Loucy (cell line): ENCODE data around the gene ABTB2.

ENCODE experiments used
- H2AFZ ChIP-seq: fragments of 200-600 bp; sonication (generic); 2 replicates; pipeline ENCODE4 v1.6.0; 2016; ENCODE audit warnings: antibody characterized with exemption, mild to moderate bottlenecking, low read length, moderate library complexity
- H3F3A ChIP-seq: fragments of 200-600 bp; 2 replicates; pipeline ENCODE4 v1.6.0; 2016; ENCODE audit warnings: antibody characterized with exemption, low read depth, mild to moderate bottlenecking
- H3K27me3 ChIP-seq: fragments of 200-600 bp; sonication (generic); 2 replicates; pipeline ENCODE4 v1.6.1; 2014; ENCODE audit warnings: low read length, mild to moderate bottlenecking; ENCODE audit not compliant: insufficient read depth, poor library complexity, severe bottlenecking
- H3K36me3 ChIP-seq: fragments of 200-600 bp; sonication (generic); 2 replicates; pipeline ENCODE4 v1.6.1; 2016; ENCODE audit warnings: low read length; ENCODE audit not compliant: insufficient read depth
- H3K4me1 ChIP-seq: fragments of 200-600 bp; sonication (generic); 2 replicates; pipeline ENCODE4 v1.5.1; 2014; ENCODE audit warnings: low read length, mild to moderate bottlenecking; ENCODE audit not compliant: insufficient read depth, poor library complexity, severe bottlenecking
- H3K4me2 ChIP-seq: fragments of 200-600 bp; sonication (generic); 2 replicates; pipeline ENCODE4 v1.6.0; 2014; ENCODE audit warnings: antibody characterized with exemption, low read length, low read depth, mild to moderate bottlenecking; ENCODE audit not compliant: poor library complexity, severe bottlenecking
- H3K4me3 ChIP-seq: fragments of 200-600 bp; sonication (generic); 2 replicates; pipeline ENCODE4 v1.5.1; 2014; ENCODE audit warnings: low read length, mild to moderate bottlenecking, mixed read lengths; ENCODE audit not compliant: poor library complexity, severe bottlenecking
- H3K79me2 ChIP-seq: fragments of 200-600 bp; sonication (generic); 2 replicates; pipeline ENCODE4 v1.6.1; 2014; ENCODE audit warnings: low read length; ENCODE audit not compliant: insufficient read depth
- H3K9ac ChIP-seq: fragments of 200-600 bp; sonication (generic); 2 replicates; pipeline ENCODE4 v1.6.0; 2014; ENCODE audit warnings: mild to moderate bottlenecking, low read depth, low read length, moderate library complexity; ENCODE audit not compliant: poor library complexity, severe bottlenecking
- H3K9me2 ChIP-seq: fragments of 200-600 bp; sonication (generic); replicated peaks from 2 replicates; pipeline ENCODE4 v1.6.1; 2016; ENCODE audit warnings: low read depth, low read length, mixed read lengths
- H3K9me3 ChIP-seq: fragments of 200-600 bp; sonication (generic); 2 replicates; pipeline ENCODE4 v1.6.1; 2014; ENCODE audit warnings: mild to moderate bottlenecking, antibody characterized with exemption, low read length, low read depth; ENCODE audit not compliant: insufficient read depth
- H4K20me1 ChIP-seq: fragments of 200-600 bp; sonication (generic); 2 replicates; pipeline ENCODE4 v1.6.0; 2014; ENCODE audit warnings: antibody characterized with exemption, low read length, mild to moderate bottlenecking; ENCODE audit not compliant: insufficient read depth, poor library complexity, severe bottlenecking
- EZH2phosphoT487 ChIP-seq: fragments of 200-600 bp; IDR thresholded peaks from 2 replicates; pipeline ENCODE4 v1.6.1; 2018; ENCODE audit warnings: antibody characterized with exemption, mild to moderate bottlenecking, moderate library complexity, borderline replicate concordance
- TF ChIP-seq, protein P1 (sequence below): fragments of 200-600 bp; sonication (generic); conservative IDR thresholded peaks from 2 replicates; pipeline ENCODE4 v1.5.1; 2014; ENCODE audit warnings: mild to moderate bottlenecking, antibody characterized with exemption, low read length

The ABTB2 gene

DNA sequence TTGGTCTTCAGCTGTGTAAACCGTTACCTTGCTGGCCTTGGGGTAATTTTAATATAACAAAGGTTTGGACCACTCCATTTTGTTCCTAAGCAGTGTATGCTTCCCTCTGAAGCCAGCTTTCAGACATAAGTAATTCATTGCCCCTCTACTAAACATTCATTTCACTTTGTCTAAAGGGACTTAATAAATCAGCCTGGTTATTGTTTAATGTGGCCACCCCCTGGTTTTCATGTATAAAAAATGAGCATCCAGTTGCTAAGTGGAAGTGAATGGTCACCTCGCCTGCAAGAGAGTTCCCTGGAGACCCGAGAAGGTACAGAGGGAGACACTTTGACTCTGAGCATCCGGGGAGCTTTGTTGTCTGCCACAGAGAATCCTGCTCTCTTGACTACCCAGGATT, 3.9 kb downstream of the ABTB2 start:
- TF ChIP-seq, protein P1, sequence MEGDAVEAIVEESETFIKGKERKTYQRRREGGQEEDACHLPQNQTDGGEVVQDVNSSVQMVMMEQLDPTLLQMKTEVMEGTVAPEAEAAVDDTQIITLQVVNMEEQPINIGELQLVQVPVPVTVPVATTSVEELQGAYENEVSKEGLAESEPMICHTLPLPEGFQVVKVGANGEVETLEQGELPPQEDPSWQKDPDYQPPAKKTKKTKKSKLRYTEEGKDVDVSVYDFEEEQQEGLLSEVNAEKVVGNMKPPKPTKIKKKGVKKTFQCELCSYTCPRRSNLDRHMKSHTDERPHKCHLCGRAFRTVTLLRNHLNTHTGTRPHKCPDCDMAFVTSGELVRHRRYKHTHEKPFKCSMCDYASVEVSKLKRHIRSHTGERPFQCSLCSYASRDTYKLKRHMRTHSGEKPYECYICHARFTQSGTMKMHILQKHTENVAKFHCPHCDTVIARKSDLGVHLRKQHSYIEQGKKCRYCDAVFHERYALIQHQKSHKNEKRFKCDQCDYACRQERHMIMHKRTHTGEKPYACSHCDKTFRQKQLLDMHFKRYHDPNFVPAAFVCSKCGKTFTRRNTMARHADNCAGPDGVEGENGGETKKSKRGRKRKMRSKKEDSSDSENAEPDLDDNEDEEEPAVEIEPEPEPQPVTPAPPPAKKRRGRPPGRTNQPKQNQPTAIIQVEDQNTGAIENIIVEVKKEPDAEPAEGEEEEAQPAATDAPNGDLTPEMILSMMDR, result no peak
- TF ChIP-seq EZH2phosphoT487, result no peak
- no peaks in the 10 kb centered on the region for H3K36me3 ChIP-seq

DNA sequence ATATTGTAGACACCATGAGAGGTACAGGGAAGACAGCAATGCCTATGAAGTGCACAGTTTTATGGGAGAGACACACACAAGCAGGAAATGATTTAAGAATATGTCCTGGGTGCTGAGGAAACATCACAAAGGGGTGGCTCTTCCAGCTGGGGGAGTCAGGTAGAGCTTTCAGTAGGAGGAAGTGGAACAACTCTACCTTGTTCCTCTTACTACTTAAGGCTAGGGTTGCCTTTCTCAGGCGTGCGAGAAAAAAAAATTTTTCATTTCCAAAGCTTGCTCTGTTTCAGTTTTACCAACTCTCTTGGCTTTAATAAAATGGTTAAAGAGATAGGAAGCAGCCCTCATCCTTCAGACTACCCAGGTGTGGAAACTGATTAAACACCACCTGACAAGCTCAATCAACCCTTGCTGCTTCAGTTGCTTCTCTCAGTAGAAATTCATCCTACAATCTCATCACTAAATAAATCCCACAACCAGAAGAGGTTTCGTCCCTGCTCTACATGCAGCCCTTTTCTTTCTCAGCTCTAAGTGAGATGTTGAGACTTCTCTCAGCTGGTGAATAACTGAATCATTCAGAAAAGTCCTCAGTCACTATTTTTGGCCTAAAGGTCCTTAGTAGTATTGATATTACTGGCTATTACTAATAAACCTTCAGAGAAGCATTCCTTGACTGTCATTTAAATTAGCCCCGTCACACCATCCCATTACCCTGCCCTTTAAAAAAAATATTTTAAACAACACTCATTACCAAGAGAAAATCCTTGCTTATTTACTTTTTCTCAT, 5.9 kb downstream of the ABTB2 start:
- H3K4me2 ChIP-seq, result no peak overlapping the region
- no peaks in the 10 kb centered on the region for H4K20me1 ChIP-seq
- H2AFZ ChIP-seq, result no peak overlapping the region
- H3K79me2 ChIP-seq, result no peaks in the 10 kb centered on the region
- H3K9ac ChIP-seq, result no peak overlapping the region
- no peaks in the 10 kb centered on the region for H3K36me3 ChIP-seq
- H3F3A ChIP-seq, result no peaks in the 10 kb centered on the region
- no peaks in the 10 kb centered on the region for H3K9me3 ChIP-seq
- TF ChIP-seq, protein P1, result no peak
- no peak for TF ChIP-seq EZH2phosphoT487
- no peaks in the 10 kb centered on the region for H3K9me2 ChIP-seq
- no peak overlapping the region for H3K4me3 ChIP-seq
- peaks cover under 1% of the 10 kb centered on the region for H3K27me3 ChIP-seq
- peaks cover 27% of the 10 kb centered on the region for H3K4me1 ChIP-seq

More for the DNA sequence above, 3.9 kb downstream of the ABTB2 start:
- Histone ChIP-seq H4K20me1 (peaks cover 5% of the 10 kb centered on the region), H3K9me3 (no peaks in the 10 kb centered on the region), H3K9me2 (no peaks in the 10 kb centered on the region), H2AFZ (no peak overlapping the region), H3K27me3 (peaks cover 4% of the 10 kb centered on the region), H3K9ac (no peak overlapping the region), H3K79me2 (no peaks in the 10 kb centered on the region), H3K4me3 (no peak overlapping the region), H3K4me2 (peak overlapping the region; percentile 10), H3K4me1 (peaks cover 32% of the 10 kb centered on the region), H3F3A (no peaks in the 10 kb centered on the region)

DNA sequence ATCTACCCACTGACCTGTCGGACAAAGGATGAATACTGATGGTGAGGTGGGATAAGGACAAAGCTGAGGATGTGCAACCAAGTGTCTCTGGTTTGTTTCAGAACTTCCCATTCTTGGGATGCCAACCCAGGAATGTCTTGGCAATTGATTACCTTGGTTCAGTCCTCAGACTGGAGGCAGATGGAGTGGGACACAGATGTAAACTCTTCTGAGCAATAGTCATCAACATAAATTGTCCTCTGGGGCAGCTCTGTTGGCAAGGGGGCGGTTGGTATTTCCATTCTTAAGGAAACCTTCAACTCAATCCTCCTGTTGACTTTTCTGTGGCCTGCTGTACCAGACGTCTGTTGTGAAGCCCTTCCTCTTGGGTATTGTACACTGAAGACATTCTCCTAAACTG, 6.8 kb downstream of the ABTB2 start:
- no peaks in the 10 kb centered on the region for H3K79me2 ChIP-seq

More for the DNA sequence above, 6.8 kb downstream of the ABTB2 start:
- H4K20me1 ChIP-seq, result no peaks in the 10 kb centered on the region
- no peak overlapping the region for H2AFZ ChIP-seq
- H3K4me2 ChIP-seq, result no peak overlapping the region
- H3K36me3 ChIP-seq, result no peaks in the 10 kb centered on the region
- no peaks in the 10 kb centered on the region for H3K9me3 ChIP-seq
- H3K9ac ChIP-seq, result no peak overlapping the region
- TF ChIP-seq, protein P1, result no peak
- no peak for TF ChIP-seq EZH2phosphoT487
- peaks cover 27% of the 10 kb centered on the region for H3K4me1 ChIP-seq
- H3F3A ChIP-seq, result no peaks in the 10 kb centered on the region
- no peak overlapping the region for H3K4me3 ChIP-seq
- H3K27me3 ChIP-seq, result no peaks in the 10 kb centered on the region
- H3K9me2 ChIP-seq, result no peaks in the 10 kb centered on the region
